HG03571 (cell line): Measurements from ENCODE around the gene EVI5.
A peak's percentile ranks its signal among the peaks of the same experiment; 100 is the strongest.
"Not testable (repeated sequence)": the region's sequence is repeated elsewhere in the genome, so short reads cannot be mapped to it uniquely, and the experiment has no call there.

Experiments used
- ATAC-seq: cut with Tn5 transposase; IDR thresholded peaks from one replicate; pipeline ENCODE4 v1.9.1; 2021; ENCODE audit not compliant: unreplicated experiment

Gene EVI5

DNA sequence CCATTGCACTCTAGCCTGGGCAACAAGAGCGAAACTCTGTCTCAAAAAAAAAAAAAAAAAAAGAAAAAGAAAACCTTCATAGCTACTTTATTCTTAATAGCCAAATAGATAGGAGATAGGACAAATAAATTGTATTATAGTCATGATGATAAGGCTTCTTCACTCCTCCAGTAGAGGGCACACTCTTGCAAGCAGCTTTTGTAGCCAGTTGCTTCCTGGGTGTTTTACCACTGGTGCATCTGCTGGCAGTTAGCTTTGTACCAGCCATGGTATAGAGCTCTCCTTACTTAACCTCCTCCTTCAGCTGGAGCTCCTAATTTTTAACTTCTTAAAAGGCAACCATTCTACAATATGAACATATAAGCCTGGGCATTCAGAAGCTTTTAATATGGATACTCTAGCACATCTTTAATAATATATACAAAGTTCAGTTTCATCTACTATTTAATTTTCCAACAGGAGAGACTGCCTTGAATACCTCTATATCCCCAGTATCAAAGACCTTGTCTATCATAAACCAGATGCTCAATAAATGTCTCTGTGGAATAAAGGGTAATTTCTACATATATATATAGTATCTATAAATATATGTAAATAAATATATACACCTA is 35.8 kb downstream of the EVI5 start:
- ATAC-seq, result peak; percentile 54

DNA sequence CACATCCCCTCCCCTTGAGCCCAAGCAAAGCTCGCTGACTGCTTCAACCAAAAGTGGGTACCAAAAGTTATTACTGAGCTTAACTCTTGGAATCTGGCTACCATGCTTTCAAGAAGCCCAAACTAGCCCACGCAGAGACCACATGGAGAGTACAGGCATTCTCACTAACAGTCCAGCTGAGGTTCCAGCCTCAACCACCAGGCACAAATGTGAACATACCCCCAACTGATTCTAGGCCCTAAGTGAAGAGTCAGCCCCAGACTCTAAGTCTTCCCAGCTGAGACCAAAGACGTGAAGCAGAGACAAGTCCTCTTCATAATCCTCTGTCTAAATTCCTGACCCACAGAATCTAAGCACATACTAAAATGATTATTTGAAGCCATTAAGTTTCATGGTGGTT is 36.8 kb downstream of the EVI5 start:
- ATAC-seq, result no peak

DNA sequence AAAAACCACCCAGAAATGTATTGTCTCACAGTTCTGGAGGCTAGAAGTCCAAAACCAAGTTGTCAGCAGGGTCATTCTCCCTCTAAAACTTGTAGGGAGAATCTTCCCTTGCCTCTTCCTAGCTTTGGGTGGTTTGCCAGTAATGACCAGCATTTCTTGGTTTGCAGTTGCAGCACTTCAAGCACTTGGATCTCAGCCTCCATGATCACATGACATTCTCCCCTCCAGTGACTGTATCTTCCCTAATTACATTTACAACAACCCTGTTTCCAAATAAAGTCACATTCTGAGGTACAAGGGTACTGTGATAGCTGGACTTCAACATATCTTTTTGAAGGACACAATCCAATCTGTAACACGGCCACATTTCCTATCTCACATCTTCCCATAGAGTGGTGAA is 37.2 kb downstream of the EVI5 start:
- ATAC-seq, result no peak

DNA sequence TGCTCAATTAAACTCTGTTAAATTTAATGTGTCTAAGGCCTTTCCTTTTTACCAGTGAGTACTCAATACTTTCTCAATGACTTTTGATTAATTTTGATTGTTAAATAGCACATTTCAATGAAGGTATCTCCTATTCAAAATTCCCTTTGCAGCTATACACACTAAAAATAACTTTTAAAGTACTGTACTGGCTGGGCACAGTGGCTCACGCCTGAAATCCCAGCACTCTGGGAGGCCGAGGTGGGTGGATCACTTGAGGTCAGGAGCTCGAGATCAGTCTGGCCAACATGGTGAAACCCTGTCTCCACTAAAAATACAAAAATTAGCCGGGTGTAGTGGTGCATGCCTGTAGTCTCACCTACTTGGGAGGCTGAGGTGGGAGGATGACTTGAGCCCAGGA is 38.7 kb downstream of the EVI5 start:
- ATAC-seq, result not testable (repeated sequence)

GRCh38 chr1:92743221-92743620 is 41.7 kb downstream of the EVI5 start:
- ATAC-seq, result no peak

- no peak for ATAC-seq
Measured at GRCh38 chr1:92739669-92740524, 45.0 kb downstream of the EVI5 start.

- no peak for ATAC-seq
Measured at GRCh38 chr1:92736395-92736794, 48.5 kb downstream of the EVI5 start.

DNA sequence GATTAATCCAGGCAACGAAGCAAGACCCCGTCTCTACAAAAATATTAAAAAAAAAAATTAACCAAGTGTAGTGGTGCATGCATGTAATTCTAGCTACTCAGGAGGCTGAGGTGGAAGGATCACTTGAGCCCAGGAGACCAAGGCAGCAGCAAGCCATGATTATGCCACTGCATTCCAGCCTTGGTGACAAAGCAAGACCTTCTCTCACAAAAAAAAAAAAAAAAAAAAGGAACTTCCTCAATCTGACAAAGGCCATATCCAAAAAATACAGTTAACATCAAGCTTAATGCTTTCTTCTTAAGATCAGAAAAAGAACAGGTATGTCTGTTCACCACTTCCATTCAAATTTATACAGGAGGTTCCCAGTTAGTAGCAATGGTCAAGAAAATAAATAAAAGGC is 54.4 kb downstream of the EVI5 start:
- no peak for ATAC-seq

DNA sequence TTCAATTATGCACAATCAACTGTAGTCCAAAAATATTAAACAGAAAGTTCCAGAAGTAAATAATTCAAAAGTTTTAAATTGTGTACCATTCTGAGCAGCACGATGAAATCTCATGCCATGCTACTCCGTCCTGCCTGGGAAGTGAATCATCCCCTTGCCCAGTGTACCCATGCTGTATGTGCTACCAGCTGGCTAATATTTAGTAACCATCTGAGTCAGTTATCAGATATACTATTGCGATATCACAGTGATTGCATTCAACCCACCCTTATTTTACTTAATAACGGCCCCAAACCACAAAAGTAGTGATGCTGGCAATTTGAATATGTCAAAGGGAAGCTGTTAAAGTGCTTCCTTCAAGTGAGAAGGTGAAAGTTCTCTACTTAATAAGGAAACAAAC is 56.2 kb downstream of the EVI5 start:
- no peak for ATAC-seq

DNA sequence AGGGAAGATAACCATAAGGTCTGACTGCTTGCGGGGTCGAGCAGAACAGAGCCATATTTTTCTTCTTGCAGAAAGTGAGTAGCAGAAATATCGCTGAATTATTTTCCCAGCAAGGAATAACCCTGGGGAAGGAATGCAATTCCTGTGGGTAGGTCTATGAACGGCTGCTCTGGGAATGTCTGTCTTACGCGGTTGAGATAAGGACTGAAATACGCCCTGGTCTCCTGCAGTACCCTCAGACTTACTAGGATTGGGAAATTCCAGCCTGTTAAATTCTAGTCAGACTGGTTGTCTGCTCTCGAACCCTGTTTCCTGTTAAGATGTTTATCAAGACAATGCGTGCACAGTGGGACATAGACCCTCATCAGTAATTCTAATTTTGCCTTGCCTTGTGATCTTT is 61.2 kb downstream of the EVI5 start:
- not testable (repeated sequence) for ATAC-seq

DNA sequence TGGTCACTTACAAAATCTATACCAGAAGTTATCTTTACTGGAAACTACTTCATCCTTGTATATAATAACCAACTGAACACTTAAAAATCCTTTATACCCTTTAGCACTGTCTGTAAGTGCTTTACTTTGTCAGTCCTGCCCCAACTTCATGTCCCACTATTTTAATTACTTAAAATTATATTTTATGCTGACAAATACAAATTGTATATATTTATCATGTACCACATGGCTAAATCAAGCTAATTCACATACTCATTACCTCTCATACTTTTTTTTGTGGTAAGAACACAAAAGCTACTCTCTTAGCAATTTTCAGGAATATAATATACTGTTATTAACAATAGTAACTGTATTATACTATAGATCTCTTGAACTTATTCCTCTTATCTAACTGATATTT is 63.0 kb downstream of the EVI5 start:
- ATAC-seq, result no peak

DNA sequence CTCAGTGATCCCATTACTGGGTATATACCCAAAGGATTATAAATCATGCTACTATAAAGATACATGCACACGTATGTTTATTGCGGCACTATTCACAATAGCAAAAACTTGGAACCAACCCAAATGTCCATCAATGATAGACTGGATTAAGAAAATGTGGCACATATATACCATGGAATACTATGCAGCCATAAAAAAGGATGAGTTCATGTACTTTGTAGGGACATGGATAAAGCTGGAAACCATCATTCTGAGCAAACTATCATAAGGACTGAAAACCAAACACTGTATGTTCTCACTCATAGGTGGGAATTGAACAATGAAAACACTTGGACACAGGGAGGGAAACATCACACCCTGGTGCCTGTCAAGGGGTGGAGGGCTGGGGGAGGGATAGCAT is 63.8 kb downstream of the EVI5 start:
- ATAC-seq, result not testable (repeated sequence)

GRCh38 chr1:92715476-92715951 is 69.4 kb downstream of the EVI5 start:
- not testable (repeated sequence) for ATAC-seq

GRCh38 chr1:92713939-92714338 is 71.0 kb downstream of the EVI5 start:
- ATAC-seq, result no peak

DNA sequence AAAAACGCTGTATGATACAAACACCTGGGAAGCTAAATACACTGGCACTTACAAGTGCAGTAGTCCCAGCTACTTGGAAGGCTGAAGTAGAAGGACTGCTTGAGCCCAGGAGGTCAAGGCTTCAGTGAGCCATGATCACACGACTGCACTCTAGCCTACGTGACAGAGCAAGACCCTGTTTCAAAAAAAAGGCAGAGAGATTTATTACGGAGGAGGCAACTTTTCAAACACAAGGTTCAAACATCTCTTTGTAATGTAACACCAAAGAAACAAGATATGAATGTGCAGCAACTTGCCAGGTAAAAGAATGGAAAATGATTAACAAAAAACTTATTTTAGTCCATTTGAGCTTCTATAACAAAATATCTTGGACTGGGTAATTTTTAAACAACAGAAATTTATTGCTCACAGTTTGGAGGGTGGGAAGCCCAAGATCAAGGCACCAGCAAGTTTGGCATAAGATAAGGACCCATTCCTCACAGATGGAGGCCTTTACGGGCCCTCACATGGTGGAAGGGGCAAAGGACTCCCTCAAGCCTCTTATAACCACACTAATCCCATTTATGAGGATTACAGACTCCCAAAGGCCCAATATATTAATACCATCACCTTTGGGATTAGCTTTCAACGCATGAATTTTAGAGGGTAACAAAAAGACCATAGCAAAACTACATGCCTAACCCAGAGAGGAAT is 73.3 kb downstream of the EVI5 start:
- ATAC-seq, result no peak

GRCh38 chr1:92709738-92710137 is 75.2 kb downstream of the EVI5 start:
- no peak for ATAC-seq

GRCh38 chr1:92708368-92708950 is 76.4 kb downstream of the EVI5 start:
- ATAC-seq, result no peak

DNA sequence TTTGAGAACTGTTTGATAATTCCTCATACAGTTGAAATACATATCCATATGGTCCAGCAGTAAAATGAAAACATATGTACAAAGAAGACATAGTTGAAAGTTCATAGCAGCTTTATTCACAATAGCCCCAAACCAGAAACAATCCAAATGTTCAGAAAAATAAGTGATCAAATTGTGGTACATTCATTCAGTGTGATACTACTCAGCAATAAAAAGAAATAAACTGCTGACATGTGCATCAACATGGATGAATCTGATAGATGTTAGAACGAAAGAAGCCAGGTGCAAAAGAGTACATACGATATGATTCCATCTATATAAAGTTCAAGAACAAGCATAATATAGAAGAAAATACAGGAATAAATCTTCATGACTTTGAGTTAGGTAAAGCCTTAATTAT is 77.2 kb downstream of the EVI5 start:
- ATAC-seq, result no peak

DNA sequence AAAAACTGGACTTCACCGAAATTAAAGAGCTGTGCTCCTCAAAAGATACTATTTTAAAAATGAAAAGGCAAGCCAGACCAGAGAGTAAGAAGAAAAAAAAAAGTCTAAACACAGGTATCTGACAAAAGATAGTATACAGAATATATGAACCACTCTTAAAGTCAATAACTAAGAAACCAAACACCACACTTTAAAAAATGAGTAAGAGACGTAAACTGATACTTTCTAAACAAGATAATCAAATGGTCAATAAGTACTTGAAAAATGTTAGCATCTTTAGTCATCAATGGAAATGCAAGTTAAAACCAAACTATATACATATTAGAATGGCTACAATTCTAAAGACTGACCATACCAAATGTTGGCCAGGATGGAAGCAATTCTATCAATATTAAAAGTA is 77.6 kb downstream of the EVI5 start:
- ATAC-seq, result no peak

- no peak for ATAC-seq
Measured at GRCh38 chr1:92705446-92705845, 79.5 kb downstream of the EVI5 start.

DNA sequence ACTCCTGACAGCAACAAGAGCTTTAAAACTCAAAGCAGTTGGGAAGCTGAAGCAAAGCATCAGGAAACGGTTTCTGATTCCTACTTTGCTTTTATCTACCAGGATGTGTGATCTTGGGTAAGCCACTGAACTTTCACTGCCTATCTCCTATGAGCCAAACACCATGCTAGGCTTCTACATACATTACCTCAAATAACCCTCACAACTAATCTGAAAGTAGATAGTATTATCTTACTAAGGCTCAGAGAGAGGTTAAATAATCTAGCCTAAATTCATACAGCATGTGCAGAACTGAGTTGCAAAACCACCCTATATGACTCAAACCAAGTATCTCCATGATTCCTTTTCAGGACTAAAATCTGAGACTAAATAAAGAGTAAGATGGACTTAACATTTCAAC is 83.8 kb downstream of the EVI5 start:
- ATAC-seq, result no peak

DNA sequence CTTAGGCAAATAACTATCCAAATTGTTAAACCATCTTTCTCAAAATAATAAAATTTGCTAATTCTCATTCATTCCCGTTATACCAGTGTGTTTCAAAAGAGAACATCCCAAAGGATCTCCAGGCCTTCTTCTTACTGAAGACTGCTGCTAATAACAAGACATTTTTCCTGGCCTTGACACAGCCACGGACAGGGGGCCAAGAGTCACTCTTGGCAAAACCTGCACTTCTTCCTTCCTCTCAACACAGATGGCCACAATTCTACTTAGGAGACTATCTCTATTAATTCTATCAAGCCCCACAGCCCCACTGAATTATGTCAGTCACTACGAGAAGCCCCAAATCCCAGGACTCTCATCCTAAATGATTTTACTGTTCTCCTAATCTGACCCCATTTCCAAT is 86.0 kb downstream of the EVI5 start:
- ATAC-seq, result no peak
